HG03521 (cell line): Measurements from ENCODE around the gene AP1G1.

Source experiments
- ATAC-seq: cut with Tn5 transposase; IDR thresholded peaks from one replicate; pipeline ENCODE4 v1.9.1; 2021; ENCODE audit warnings: mild to moderate bottlenecking, moderate library complexity; ENCODE audit not compliant: unreplicated experiment

Gene AP1G1

GRCh38 chr16:71762186-71762585 is 46.4 kb downstream of the AP1G1 start:
- no peak for ATAC-seq

- ATAC-seq = no peak
Measured at GRCh38 chr16:71761097-71761496, 47.5 kb downstream of the AP1G1 start.

- no peak for ATAC-seq
Measured at GRCh38 chr16:71758293-71758760, 50.3 kb downstream of the AP1G1 start.

GRCh38 chr16:71754652-71755051 is 54.0 kb downstream of the AP1G1 start:
- no peak for ATAC-seq

GRCh38 chr16:71754108-71754507 is 54.5 kb downstream of the AP1G1 start:
- no peak for ATAC-seq

GRCh38 chr16:71748226-71748625 is 60.4 kb downstream of the AP1G1 start:
- ATAC-seq = no peak

GRCh38 chr16:71746442-71747046 is 62.1 kb downstream of the AP1G1 start:
- ATAC-seq = no peak

- ATAC-seq = no peak
Measured at GRCh38 chr16:71738855-71739254, 69.8 kb downstream of the AP1G1 start.

- ATAC-seq = no peak
Measured at GRCh38 chr16:71737501-71737900, 71.1 kb downstream of the AP1G1 start.

GRCh38 chr16:71734511-71734910 is 74.1 kb downstream of the AP1G1 start:
- no peak for ATAC-seq

- ATAC-seq = no peak
Measured at GRCh38 chr16:71732587-71732986, 76.0 kb downstream of the AP1G1 start.

GRCh38 chr16:71727551-71728324 is 80.9 kb downstream of the AP1G1 start:
- ATAC-seq = no peak

- ATAC-seq = no peak
Measured at GRCh38 chr16:71726476-71727315, 81.9 kb downstream of the AP1G1 start.

GRCh38 chr16:71724320-71724751 is 84.3 kb downstream of the AP1G1 start, which contains the start of gene PHLPP2:
PHLPP2 (minus strand) TSS chr16:71724701; CDS start chr16:71714795, 9,906 bp downstream.
- ATAC-seq = no peak

- ATAC-seq = peak; percentile 80
Measured at GRCh38 chr16:71723537-71724319, 84.9 kb downstream of the AP1G1 start.

GRCh38 chr16:71722801-71723536 is 85.7 kb downstream of the AP1G1 start:
- peak; percentile 35 for ATAC-seq

GRCh38 chr16:71721066-71721740 is 87.4 kb downstream of the AP1G1 start:
- no peak for ATAC-seq

- no peak for ATAC-seq
Measured at GRCh38 chr16:71712501-71712900, 96.1 kb downstream of the AP1G1 start.

- ATAC-seq = no peak
Measured at GRCh38 chr16:71711789-71712188, 96.8 kb downstream of the AP1G1 start.
